TTC549 (cell line): ENCODE results near the gene NR3C2.
A peak's percentile ranks its signal among the peaks of the same experiment; 100 is the strongest.
"Not testable (repeated sequence)": the region's sequence is repeated elsewhere in the genome, so short reads cannot be mapped to it uniquely, and the experiment has no call there.

Experiments
- FAIRE-seq: peaks from 2 replicates; lab custom pipeline; 2012; peaks lifted over from hg19 to GRCh38; lab: Jason Lieb, UNC

The NR3C2 gene

GRCh38 chr4:148367756-148368155, 74.5 kb downstream of the NR3C2 start:
- FAIRE-seq = no peak

DNA sequence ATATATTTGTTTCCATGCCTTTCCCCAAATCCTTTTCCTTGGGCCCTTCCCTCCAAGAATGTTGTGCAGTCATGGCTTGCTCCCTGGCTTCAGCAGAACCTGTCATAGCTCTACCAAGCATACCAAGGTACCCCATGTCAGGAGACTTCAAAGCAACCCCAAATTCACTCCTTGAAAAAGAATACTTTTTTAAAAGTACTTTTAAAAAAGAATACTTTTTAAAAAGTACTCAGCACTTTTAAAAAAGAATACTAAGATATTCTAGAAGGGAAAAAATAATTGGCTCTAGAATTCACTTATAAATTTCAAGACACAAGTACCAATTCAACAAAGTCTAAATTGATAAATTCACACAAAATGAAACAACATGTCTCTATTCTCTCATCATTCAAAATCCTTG, 76.0 kb downstream of the NR3C2 start:
- peak; percentile 95 for FAIRE-seq

GRCh38 chr4:148364525-148364924, 77.7 kb downstream of the NR3C2 start:
- no peak for FAIRE-seq

DNA sequence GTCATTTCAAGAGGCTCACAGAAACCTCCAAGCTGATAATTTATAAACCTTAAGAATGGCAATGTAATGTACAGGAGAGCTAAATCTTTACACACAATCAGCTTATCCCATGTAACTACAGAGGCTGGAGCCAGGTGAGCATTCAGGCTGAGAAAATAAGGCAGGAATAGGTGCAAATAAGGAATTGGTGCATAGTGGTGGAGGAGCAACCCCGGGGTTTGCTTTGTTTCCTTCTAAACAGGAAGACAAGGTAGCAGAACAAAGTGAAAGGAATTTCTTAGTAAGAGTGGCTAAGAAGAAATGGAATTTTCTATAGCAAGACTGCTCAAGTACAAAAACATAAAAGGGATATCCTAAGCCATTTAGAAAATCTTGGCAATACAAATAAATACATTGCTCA, 82.4 kb downstream of the NR3C2 start:
- no peak for FAIRE-seq

DNA sequence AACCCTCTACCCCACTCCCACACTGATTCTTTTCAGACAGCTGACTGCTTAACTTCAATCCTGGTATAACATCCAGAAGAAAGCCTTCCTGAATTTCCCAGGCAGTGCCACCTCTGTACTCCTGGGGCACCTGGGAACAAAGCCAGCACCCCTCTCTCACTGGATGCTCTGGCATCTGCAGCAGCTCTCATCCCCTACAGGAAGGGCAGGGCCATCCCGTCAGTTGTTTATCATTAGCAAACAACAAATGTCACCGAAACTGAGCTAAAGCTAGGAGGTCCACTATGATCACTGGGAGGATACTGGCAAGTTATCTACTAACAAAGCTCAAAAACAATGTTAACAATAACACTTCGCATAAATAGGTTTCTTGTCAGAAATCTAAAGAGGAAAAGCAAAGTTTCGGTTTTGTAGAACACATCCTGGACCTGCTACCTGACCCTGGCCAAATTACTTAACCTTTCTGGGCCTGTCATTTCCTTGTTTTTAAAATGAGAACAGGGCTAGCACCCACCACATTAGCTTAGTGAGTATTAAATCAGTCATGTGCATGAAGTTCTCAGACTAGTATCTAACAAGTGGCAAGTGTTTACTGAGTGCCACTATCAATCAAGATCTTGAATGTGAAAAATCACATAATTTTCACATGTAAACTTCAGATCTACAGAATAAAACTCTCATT, 86.6 kb downstream of the NR3C2 start:
- FAIRE-seq = no peak

GRCh38 chr4:148354186-148354585, 88.0 kb downstream of the NR3C2 start:
- FAIRE-seq = no peak

DNA sequence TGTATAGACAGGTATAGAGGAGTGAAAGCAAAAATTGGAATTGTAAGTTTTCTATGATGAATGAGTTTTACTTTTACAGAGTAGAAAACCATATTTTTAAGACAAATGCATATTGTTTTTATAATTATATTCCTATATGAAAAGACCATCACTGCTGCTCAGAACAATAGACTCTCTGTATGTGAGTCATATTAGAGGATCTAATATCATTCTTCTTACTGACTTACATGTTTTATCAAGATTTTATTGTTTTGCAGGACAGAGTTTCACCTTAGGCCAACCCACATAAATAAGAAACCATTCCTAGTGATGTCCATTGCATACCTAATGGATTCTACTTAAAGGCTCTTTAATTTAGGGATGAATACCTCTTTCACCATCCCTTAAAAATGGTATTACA, 88.6 kb downstream of the NR3C2 start:
- FAIRE-seq = no peak

- FAIRE-seq = no peak
These were observed 93.1 kb downstream of the NR3C2 start for GRCh38 chr4:148349153-148349552.

DNA sequence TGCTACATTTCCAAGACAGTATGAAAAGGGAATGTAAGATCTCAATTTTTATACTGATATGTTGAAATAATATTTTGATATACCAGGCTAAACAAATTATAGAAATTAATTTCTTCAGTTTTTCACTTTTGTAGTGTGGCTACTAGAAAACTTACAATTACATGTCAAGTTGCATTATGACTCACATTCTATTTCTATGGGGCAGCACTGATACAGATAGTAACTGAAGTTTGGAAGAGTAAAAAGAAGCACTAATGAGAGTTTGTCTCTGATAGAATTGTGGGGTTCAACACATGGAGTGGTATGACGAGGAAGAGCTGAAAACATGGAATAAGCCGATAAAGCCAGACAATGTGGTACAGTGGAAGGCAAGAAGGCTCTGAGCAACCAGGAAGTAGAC, 95.6 kb downstream of the NR3C2 start:
- no peak for FAIRE-seq

DNA sequence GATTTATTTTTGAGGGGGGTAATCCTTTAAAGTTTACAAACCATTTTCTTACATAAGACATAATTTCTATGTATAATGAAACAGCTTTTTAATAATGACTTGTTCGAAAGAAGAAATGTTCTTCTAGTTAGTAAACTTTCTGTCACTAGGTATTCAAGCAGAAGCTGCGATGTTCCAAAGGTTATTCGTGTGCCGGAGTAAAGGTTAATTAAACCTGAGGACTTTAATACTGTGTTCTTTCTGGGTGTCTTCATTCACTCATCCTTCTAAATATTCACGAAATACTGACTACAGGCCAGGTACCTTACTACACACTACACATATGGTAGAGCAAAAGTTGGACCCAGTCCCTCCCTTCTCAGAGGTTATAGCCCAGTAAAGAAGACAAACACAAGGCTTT, 96.7 kb downstream of the NR3C2 start:
- FAIRE-seq = no peak

- FAIRE-seq = no peak
These were observed 97.3 kb downstream of the NR3C2 start for GRCh38 chr4:148344941-148345340.

DNA sequence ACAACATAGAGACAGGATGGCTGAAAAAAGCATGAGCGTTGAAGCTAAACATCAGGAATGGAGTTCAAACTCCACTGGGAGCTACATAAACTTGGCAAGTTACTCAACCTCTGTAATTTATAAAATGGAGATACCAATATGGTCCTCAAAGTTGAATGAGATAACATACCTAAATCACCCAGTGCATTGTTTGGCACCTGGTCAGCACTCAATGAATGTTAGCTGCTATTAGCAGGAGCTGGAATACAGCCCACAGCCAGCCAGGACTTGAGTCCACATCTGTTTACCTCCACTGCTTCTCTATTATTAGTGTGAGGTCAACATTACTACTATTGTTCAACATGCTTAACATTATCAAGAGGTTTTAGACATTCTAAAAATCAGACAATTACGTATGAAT, 97.9 kb downstream of the NR3C2 start:
- no peak for FAIRE-seq

GRCh38 chr4:148341980-148342800, 100.0 kb downstream of the NR3C2 start:
- FAIRE-seq = no peak

GRCh38 chr4:148335133-148335532, 107.1 kb downstream of the NR3C2 start:
- FAIRE-seq = no peak

DNA sequence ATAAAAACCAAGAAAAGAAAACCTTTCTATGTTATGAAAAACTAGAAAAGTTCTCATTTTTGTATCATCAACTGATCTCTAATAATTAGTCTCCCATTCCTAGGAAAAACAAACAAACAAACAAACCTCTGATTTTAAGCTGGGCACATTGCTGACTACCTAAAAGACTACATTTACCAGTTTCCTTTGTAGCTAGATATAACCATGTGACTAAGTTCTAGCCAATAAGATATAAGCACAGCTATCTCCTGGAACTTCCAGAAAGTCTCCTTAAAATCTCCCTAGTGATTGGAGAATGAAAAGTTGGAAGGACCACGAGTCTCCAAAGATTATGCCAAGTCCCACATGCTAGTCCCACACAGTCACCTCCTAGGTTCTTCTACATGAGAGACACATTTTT, 108.9 kb downstream of the NR3C2 start:
- FAIRE-seq = no peak

- no peak for FAIRE-seq
These were observed 109.7 kb downstream of the NR3C2 start for GRCh38 chr4:148332486-148332885.

GRCh38 chr4:148330724-148331123, 111.5 kb downstream of the NR3C2 start:
- FAIRE-seq = no peak

GRCh38 chr4:148330161-148330560, 112.1 kb downstream of the NR3C2 start:
- no peak for FAIRE-seq

- no peak for FAIRE-seq
These were observed 112.5 kb downstream of the NR3C2 start for GRCh38 chr4:148329751-148330150.

GRCh38 chr4:148327683-148328082, 114.5 kb downstream of the NR3C2 start:
- no peak for FAIRE-seq

GRCh38 chr4:148323316-148323715, 118.9 kb downstream of the NR3C2 start:
- not testable (repeated sequence) for FAIRE-seq

GRCh38 chr4:148315049-148315448, 127.2 kb downstream of the NR3C2 start:
- FAIRE-seq = no peak

GRCh38 chr4:148312956-148313490, 129.2 kb downstream of the NR3C2 start:
- no peak for FAIRE-seq

DNA sequence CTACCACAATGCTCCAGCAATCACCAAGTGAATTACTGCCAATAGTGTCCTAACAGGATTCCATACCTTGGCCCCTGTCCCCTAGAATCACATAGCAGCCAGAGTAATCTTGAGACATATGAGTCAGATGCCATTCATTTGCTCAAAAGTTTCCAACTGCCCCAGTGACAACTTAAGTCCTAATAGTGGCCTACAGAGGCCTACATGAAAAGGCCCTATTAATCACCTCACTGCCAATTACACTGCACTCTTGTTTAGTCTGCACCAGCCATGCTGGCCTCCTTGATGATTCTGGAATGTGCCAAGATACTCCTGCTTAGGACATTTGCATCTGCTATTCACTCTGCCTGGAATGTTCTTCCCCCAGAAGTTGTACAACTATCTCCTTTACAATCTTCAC, 130.7 kb downstream of the NR3C2 start:
- no peak for FAIRE-seq
